ENCODE results near the gene TMPRSS3.

TMPRSS3 gene

GRCh38 chr21:42388740-42389448 lies 7.0 kb downstream of the TMPRSS3 start:
- DNase-seq (ENCODE audit: low read depth, low spot score), result no peak

- no peak for DNase-seq (ENCODE audit: low read depth, low spot score)
These were observed 8.0 kb downstream of the TMPRSS3 start for GRCh38 chr21:42387843-42388340.

GRCh38 chr21:42387164-42387563 lies 8.7 kb downstream of the TMPRSS3 start:
- DNase-seq (ENCODE audit: low read depth, low spot score), result no peak

- DNase-seq (ENCODE audit: low read depth, low spot score), result no peak
These were observed 9.7 kb downstream of the TMPRSS3 start for GRCh38 chr21:42386034-42386591.

- no peak for DNase-seq (ENCODE audit: low read depth, low spot score)
These were observed 10.2 kb downstream of the TMPRSS3 start for GRCh38 chr21:42385619-42386018.

GRCh38 chr21:42384989-42385388 lies 10.9 kb downstream of the TMPRSS3 start:
- DNase-seq (ENCODE audit: low read depth, low spot score), result no peak

- DNase-seq (ENCODE audit: low read depth, low spot score), result no peak
These were observed 11.5 kb downstream of the TMPRSS3 start for GRCh38 chr21:42384156-42384945.

- DNase-seq (ENCODE audit: low read depth, low spot score), result no peak
These were observed 12.5 kb downstream of the TMPRSS3 start for GRCh38 chr21:42383331-42383730.

GRCh38 chr21:42382915-42383314 lies 12.9 kb downstream of the TMPRSS3 start:
- DNase-seq (ENCODE audit: low read depth, low spot score), result no peak

- DNase-seq (ENCODE audit: low read depth, low spot score), result peak; percentile 67
These were observed 14.4 kb downstream of the TMPRSS3 start for GRCh38 chr21:42381347-42381984.

- no peak for DNase-seq (ENCODE audit: low read depth, low spot score)
These were observed 16.2 kb downstream of the TMPRSS3 start for GRCh38 chr21:42379426-42380215.

- no peak for DNase-seq (ENCODE audit: low read depth, low spot score)
These were observed 17.4 kb downstream of the TMPRSS3 start for GRCh38 chr21:42378418-42378817.

GRCh38 chr21:42377951-42378340 lies 17.9 kb downstream of the TMPRSS3 start:
- no peak for DNase-seq (ENCODE audit: low read depth, low spot score)

GRCh38 chr21:42377211-42377950 lies 18.5 kb downstream of the TMPRSS3 start:
- DNase-seq (ENCODE audit: low read depth, low spot score), result no peak

GRCh38 chr21:42376338-42376982 lies 19.4 kb downstream of the TMPRSS3 start:
- DNase-seq (ENCODE audit: low read depth, low spot score), result no peak

GRCh38 chr21:42375966-42376337 lies 19.9 kb downstream of the TMPRSS3 start:
- DNase-seq (ENCODE audit: low read depth, low spot score), result no peak

- DNase-seq (ENCODE audit: low read depth, low spot score), result no peak
These were observed 20.3 kb downstream of the TMPRSS3 start for GRCh38 chr21:42375506-42375905.

- DNase-seq (ENCODE audit: low read depth, low spot score), result no peak
These were observed 20.9 kb downstream of the TMPRSS3 start for GRCh38 chr21:42374864-42375499.

- DNase-seq (ENCODE audit: low read depth, low spot score), result no peak
These were observed 21.4 kb downstream of the TMPRSS3 start for GRCh38 chr21:42374457-42374856.

Data from ELF-1 (cell line).